HepG2 (cell line): Measurements from ENCODE around the gene SAMD4A. TPM values are rescaled to one million over a fixed set of nuclear protein-coding genes. Genes with fewer than 3 reads are reported as not detected.
A peak's percentile ranks its signal among the peaks of the same experiment; 100 is the strongest.

Experiments used
- ARNT ChIP-seq: fragments of 450-650 bp; IDR thresholded peaks from 2 replicates; pipeline ENCODE4 v1.6.1; 2017
- BATF2 ChIP-seq: sonication (generic); formaldehyde crosslinking; IDR thresholded peaks from 2 replicates; pipeline ENCODE4 v1.8.0; 2022; ENCODE audit warnings: mild to moderate bottlenecking, missing genetic modification reagents, moderate library complexity
- CSRNP2 ChIP-seq: sonication (generic); formaldehyde crosslinking; conservative IDR thresholded peaks from 2 replicates; pipeline ENCODE4 v1.8.0; 2022; ENCODE audit warnings: low read depth, missing genetic modification reagents
- GPN1 ChIP-seq: sonication (generic); formaldehyde crosslinking; IDR thresholded peaks from 2 replicates; pipeline ENCODE4 v1.5.1; 2020; ENCODE audit warnings: missing genetic modification reagents, borderline replicate concordance
- HOXD1 ChIP-seq: sonication (generic); formaldehyde crosslinking; IDR thresholded peaks from 2 replicates; pipeline ENCODE4 v1.5.0; 2020; ENCODE audit warnings: missing genetic modification reagents
- IRF1 ChIP-seq: sonication (generic); formaldehyde crosslinking; IDR thresholded peaks from 2 replicates; pipeline ENCODE4 v1.4.0; 2020; ENCODE audit warnings: low read depth, mild to moderate bottlenecking, missing genetic modification reagents
- RELA ChIP-seq: sonication (generic); formaldehyde crosslinking; IDR thresholded peaks from 2 replicates; pipeline ENCODE4 v1.4.0; 2020; ENCODE audit warnings: missing genetic modification reagents
- RFX1 ChIP-seq: fragments of 450-650 bp; IDR thresholded peaks from 2 replicates; pipeline ENCODE4 v1.6.1; 2017
- SALL1 ChIP-seq: sonication (generic); formaldehyde crosslinking; IDR thresholded peaks from 2 replicates; pipeline ENCODE4 v1.8.0; 2022; ENCODE audit warnings: mild to moderate bottlenecking, missing genetic modification reagents
- SNAPC2 ChIP-seq: sonication (generic); formaldehyde crosslinking; IDR thresholded peaks from 2 replicates; pipeline ENCODE4 v1.8.1; 2022; ENCODE audit warnings: mild to moderate bottlenecking, missing genetic modification reagents
- TAF15 ChIP-seq: fragments of 200-400 bp; formaldehyde crosslinking; IDR thresholded peaks from one replicate; pipeline ENCODE4 v1.6.1; 2018; ENCODE audit warnings: mild to moderate bottlenecking, low read depth, low read length; ENCODE audit not compliant: poor library complexity, severe bottlenecking
- TEAD3 ChIP-seq: optimal IDR thresholded peaks from 2 replicates; pipeline ENCODE3; 2016; ENCODE audit warnings: borderline replicate concordance
- USF2 ChIP-seq, 2 experiments: sonication (generic) in 1 of 2; formaldehyde crosslinking in 1 of 2; IDR thresholded peaks; 2 replicates each; pipeline versions ENCODE4 v1.5.1 to v1.6.1; 2011 to 2020; ENCODE audit warnings: borderline replicate concordance in 1 of 2, low read depth in 1 of 2, low read length in 1 of 2, mild to moderate bottlenecking in 1 of 2, missing genetic modification reagents in 1 of 2, moderate library complexity in 1 of 2
- ZBED4 ChIP-seq: sonication (generic); formaldehyde crosslinking; IDR thresholded peaks from 2 replicates; pipeline ENCODE4 v1.4.0; 2020; ENCODE audit warnings: missing genetic modification reagents, borderline replicate concordance
- ZFX ChIP-seq: sonication (generic); formaldehyde crosslinking; IDR thresholded peaks from 2 replicates; pipeline ENCODE4 v1.4.0; 2020; ENCODE audit warnings: mild to moderate bottlenecking, low read depth, missing genetic modification reagents, moderate library complexity
- ZNF225 ChIP-seq: sonication (generic); formaldehyde crosslinking; IDR thresholded peaks from 2 replicates; pipeline ENCODE4 v1.4.0; 2020; ENCODE audit warnings: mild to moderate bottlenecking, missing genetic modification reagents
- ZNF232 ChIP-seq: sonication (generic); formaldehyde crosslinking; IDR thresholded peaks from 2 replicates; pipeline ENCODE4 v1.4.0; 2020; ENCODE audit warnings: missing genetic modification reagents, borderline replicate concordance
- ZNF256 ChIP-seq: sonication (generic); formaldehyde crosslinking; conservative IDR thresholded peaks from 2 replicates; pipeline ENCODE4 v1.4.0; 2020; ENCODE audit warnings: missing genetic modification reagents
- polyA plus RNA-seq, 8 experiments: library from polyadenylated mRNA; depleted of rRNA in 3 of 8; stranded (reverse) in 7 of 8; unstranded in 1 of 8; fragments of >200 nt; fragmentation: Illumina TruSeq in 4 of 8; extraction: Trizol in 4 of 8; gene quantifications; 2 replicates each; pipeline versions ENCODE4 v1.2.1 to v1.2.3, GENCODE V29; 2011 to 2016; ENCODE audit warnings: low read depth in 4 of 8, missing spikeins in 1 of 8, mixed read lengths in 1 of 8; ENCODE audit not compliant: insufficient read depth in 1 of 8
- total RNA-seq, 5 experiments: library from RNA; depleted of rRNA; stranded (reverse); fragments of >200 nt; fragmentation: Illumina TruSeq; extraction: Trizol; gene quantifications; 2 replicates each; pipeline ENCODE4 v1.2.3, GENCODE V29; 2016; ENCODE audit warnings: low read depth in 1 of 5
- TF ChIP-seq, protein P1 (sequence below): sonication (generic); formaldehyde crosslinking; conservative IDR thresholded peaks from 2 replicates; pipeline ENCODE4 v1.5.0; 2020; ENCODE audit warnings: missing genetic modification reagents

SAMD4A gene
- total and polyA plus RNA-seq, 2 of the 13 experiments (the other 11 are each of a cell fraction or from before 2014, with no cell fraction given), result 11.8 to 13.0 TPM

GRCh38 chr14:54839701-54840119, 272.8 kb downstream of the SAMD4A start (continued):
- TF ChIP-seq, protein P1, sequence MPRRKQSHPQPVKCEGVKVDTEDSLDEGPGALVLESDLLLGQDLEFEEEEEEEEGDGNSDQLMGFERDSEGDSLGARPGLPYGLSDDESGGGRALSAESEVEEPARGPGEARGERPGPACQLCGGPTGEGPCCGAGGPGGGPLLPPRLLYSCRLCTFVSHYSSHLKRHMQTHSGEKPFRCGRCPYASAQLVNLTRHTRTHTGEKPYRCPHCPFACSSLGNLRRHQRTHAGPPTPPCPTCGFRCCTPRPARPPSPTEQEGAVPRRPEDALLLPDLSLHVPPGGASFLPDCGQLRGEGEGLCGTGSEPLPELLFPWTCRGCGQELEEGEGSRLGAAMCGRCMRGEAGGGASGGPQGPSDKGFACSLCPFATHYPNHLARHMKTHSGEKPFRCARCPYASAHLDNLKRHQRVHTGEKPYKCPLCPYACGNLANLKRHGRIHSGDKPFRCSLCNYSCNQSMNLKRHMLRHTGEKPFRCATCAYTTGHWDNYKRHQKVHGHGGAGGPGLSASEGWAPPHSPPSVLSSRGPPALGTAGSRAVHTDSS (CRISPR knock-in tag), result no peak
- TF ChIP-seq GPN1 (CRISPR knock-in tag) (no peak), ZFX (0 out of 2 replicates have a peak, but pooled peaks have one; percentile 7), RFX1 (no peak), CSRNP2 (CRISPR knock-in tag) (no peak), SALL1 (CRISPR knock-in tag) (peak; percentile 69), ZNF225 (CRISPR knock-in tag) (no peak), USF2 (IDR thresholded peaks at IDR 0.05; ENCODE audit: low read depth, low read length) (no peak), USF2 (CRISPR knock-in tag; IDR thresholded peaks at IDR 0.05; ENCODE audit: borderline replicate concordance) (no peak), TEAD3 (peak; percentile 76), ZNF256 (CRISPR knock-in tag) (no peak), IRF1 (CRISPR knock-in tag) (no peak), ZNF232 (CRISPR knock-in tag) (no peak), RELA (CRISPR knock-in tag) (no peak), ZBED4 (CRISPR knock-in tag) (no peak), BATF2 (CRISPR knock-in tag) (no peak), TAF15 (no peak), SNAPC2 (CRISPR knock-in tag) (no peak), ARNT (no peak), HOXD1 (CRISPR knock-in tag) (no peak)
